SK-N-SH treated with all-trans-retinoic acid at 6 μM for 48 hours (cell line): ENCODE results near the gene PRCC.

Source experiments
- ATAC-seq: fragments of 200-7000 bp; cut with Tn5 transposase; 3 replicates; pipeline ENCODE4 v1.9.1; 2020; ENCODE audit warnings: mild to moderate bottlenecking, moderate library complexity
- BACH2 ChIP-seq: fragments of 250-450 bp; sonication (Bioruptor Pico); IDR thresholded peaks from 2 replicates; pipeline ENCODE4 v1.9.0; 2021; ENCODE audit warnings: mild to moderate bottlenecking, borderline replicate concordance
- CSDC2 ChIP-seq: fragments of 250-450 bp; sonication (Bioruptor Pico); IDR thresholded peaks from 2 replicates; pipeline ENCODE4 v1.5.0; 2020; ENCODE audit warnings: mild to moderate bottlenecking, moderate library complexity
- CSRNP3 ChIP-seq: fragments of 250-450 bp; sonication (Bioruptor Pico); IDR thresholded peaks from 2 replicates; pipeline ENCODE4 v1.5.1; 2021; ENCODE audit warnings: mild to moderate bottlenecking, moderate library complexity
- ESRRG ChIP-seq: fragments of 250-450 bp; sonication (Bioruptor Pico); IDR thresholded peaks from 2 replicates; pipeline ENCODE4 v1.6.1; 2021; ENCODE audit warnings: mild to moderate bottlenecking
- GLIS3 ChIP-seq: fragments of 250-450 bp; sonication (Bioruptor Pico); IDR thresholded peaks from 2 replicates; pipeline ENCODE4 v1.5.0; 2020; ENCODE audit warnings: mild to moderate bottlenecking, moderate library complexity
- ISL1 ChIP-seq: fragments of 250-450 bp; sonication (Bioruptor Pico); IDR thresholded peaks from 2 replicates; pipeline ENCODE4 v2.1.2; 2022; ENCODE audit warnings: mild to moderate bottlenecking, moderate library complexity
- PATZ1 ChIP-seq: fragments of 250-450 bp; sonication (Bioruptor Pico); IDR thresholded peaks from 2 replicates; pipeline ENCODE4 v1.8.0; 2020; ENCODE audit warnings: mild to moderate bottlenecking, moderate library complexity, borderline replicate concordance
- RARB ChIP-seq: fragments of 250-450 bp; sonication (Bioruptor Pico); IDR thresholded peaks from 2 replicates; pipeline ENCODE4 v1.8.0; 2021; ENCODE audit warnings: mild to moderate bottlenecking, moderate library complexity
- SNAI2 ChIP-seq: fragments of 250-450 bp; sonication (Bioruptor Pico); IDR thresholded peaks from 2 replicates; pipeline ENCODE4 v1.5.0; 2020; ENCODE audit warnings: mild to moderate bottlenecking, moderate library complexity
- TCF4 ChIP-seq: fragments of 250-450 bp; sonication (Bioruptor Pico); IDR thresholded peaks from 2 replicates; pipeline ENCODE4 v1.8.0; 2021; ENCODE audit warnings: mild to moderate bottlenecking, moderate library complexity, borderline replicate concordance
- TOX ChIP-seq: fragments of 250-450 bp; sonication (Bioruptor Pico); IDR thresholded peaks from 2 replicates; pipeline ENCODE4 v1.8.0; 2021; ENCODE audit warnings: mild to moderate bottlenecking, moderate library complexity, borderline replicate concordance
- TSHZ2 ChIP-seq: fragments of 250-450 bp; sonication (Bioruptor Pico); IDR thresholded peaks from 2 replicates; pipeline ENCODE4 v1.5.0; 2020; ENCODE audit warnings: mild to moderate bottlenecking, moderate library complexity
- ZC3H10 ChIP-seq: fragments of 250-450 bp; sonication (Bioruptor Pico); IDR thresholded peaks from 2 replicates; pipeline ENCODE4 v1.5.1; 2021; ENCODE audit warnings: mild to moderate bottlenecking, moderate library complexity
- ZFP3 ChIP-seq: fragments of 250-450 bp; sonication (Bioruptor Pico); IDR thresholded peaks from 2 replicates; pipeline ENCODE4 v1.5.0; 2020; ENCODE audit warnings: mild to moderate bottlenecking, moderate library complexity
- ZFP30 ChIP-seq: fragments of 450-650 bp; formaldehyde crosslinking; IDR thresholded peaks from 2 replicates; pipeline ENCODE4 v1.5.0; 2022; ENCODE audit warnings: mild to moderate bottlenecking, moderate library complexity
- ZNF565 ChIP-seq: fragments of 450-650 bp; formaldehyde crosslinking; conservative IDR thresholded peaks from 2 replicates; pipeline ENCODE4 v1.5.0; 2020; ENCODE audit warnings: low read depth, mild to moderate bottlenecking, moderate library complexity
- ZNF70 ChIP-seq: fragments of 450-650 bp; formaldehyde crosslinking; IDR thresholded peaks from 2 replicates; pipeline ENCODE4 v1.5.0; 2020; ENCODE audit warnings: mild to moderate bottlenecking, moderate library complexity
- ZNF8 ChIP-seq: fragments of 450-650 bp; formaldehyde crosslinking; IDR thresholded peaks from 2 replicates; pipeline ENCODE4 v1.5.0; 2020; ENCODE audit warnings: mild to moderate bottlenecking, moderate library complexity
- TF ChIP-seq, protein P1 (sequence below): fragments of 250-450 bp; sonication (Bioruptor Pico); IDR thresholded peaks from 2 replicates; pipeline ENCODE4 v1.5.1; 2020; ENCODE audit warnings: low read depth, mild to moderate bottlenecking, moderate library complexity
- TF ChIP-seq, protein P2 (sequence below): fragments of 250-450 bp; sonication (Bioruptor Pico); IDR thresholded peaks from 2 replicates; pipeline ENCODE4 v1.8.0; 2021; ENCODE audit warnings: low read depth, mild to moderate bottlenecking, moderate library complexity, borderline replicate concordance

The PRCC gene

DNA sequence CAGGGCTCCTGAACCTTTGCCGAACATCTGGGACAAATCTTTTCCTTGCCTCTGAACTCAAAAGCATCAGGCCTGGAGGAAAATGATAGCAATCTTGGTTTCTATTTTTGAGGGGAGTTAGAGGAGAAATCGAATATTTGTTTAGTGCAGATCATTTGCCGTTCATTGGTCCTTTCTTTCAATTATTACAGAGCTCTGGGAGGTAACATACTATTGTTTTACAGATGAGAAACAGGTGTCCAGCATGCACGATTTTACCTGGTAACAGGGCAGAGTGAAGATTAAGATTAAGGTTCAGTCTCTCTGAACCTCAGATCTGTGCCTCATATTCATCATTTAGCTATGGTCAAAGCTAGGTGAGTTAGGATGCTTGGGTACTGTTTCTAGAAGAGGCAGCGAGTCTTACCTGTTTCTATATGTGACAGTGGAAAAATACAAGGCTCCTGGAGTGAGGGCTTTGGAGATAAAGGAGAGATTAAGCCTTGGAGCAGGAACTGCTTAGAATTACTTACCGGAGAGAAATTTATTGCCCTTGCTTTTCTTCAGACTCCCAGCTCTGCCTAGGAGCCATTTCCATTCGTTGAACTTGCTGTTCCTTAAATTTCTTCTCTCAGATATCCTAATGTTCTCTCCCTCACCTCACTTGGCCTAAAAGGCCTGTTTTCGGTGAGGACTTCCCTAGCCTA is 1.4 kb downstream of the PRCC start (continued):
- TF ChIP-seq CSRNP3: no peak

DNA sequence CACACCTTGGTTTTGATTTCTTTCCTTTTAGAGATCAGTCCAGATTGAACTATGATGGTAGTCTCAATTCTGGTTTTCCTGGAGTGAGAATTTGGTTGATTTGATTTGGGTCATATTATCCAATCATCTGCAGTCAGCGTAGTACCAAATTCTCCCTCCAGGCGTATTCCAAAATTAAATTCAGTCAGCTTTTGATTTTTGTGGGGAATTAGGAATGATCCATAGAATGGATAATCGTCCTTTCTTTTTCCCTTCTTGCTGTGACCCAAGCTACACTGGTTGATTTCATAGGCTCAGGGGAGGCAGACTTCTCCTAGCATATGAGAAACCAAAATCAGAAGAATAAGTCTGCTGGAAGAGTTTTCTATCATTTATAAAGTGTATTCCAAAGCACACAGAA is 4.9 kb downstream of the PRCC start:
- ATAC-seq: no peak
- no peak for TF ChIP-seq ZNF565 (CRISPR knock-in tag)
- TF ChIP-seq ZNF70 (CRISPR knock-in tag): 0 out of 2 replicates have a peak, but pooled peaks have one; percentile 38
- TF ChIP-seq, all 23 proteins: peak for 1

- ATAC-seq: peak; percentile 27; the same call in 2 of the 3 replicates
- TF ChIP-seq ZFP3 (CRISPR knock-in tag) (no peak), GLIS3 (CRISPR knock-in tag) (0 out of 2 replicates have a peak, but pooled peaks have one; percentile 12), TCF4 (CRISPR knock-in tag) (peak; percentile 80), TSHZ2 (CRISPR knock-in tag) (peak; percentile 93)
Observed at GRCh38 chr1:156772728-156773497, 5.6 kb downstream of the PRCC start.

- peak; percentile 17; the same call in 1 of the 3 replicates for ATAC-seq
- TF ChIP-seq ZFP30 (CRISPR knock-in tag) (no peak), RARB (CRISPR knock-in tag) (no peak), PATZ1 (CRISPR knock-in tag) (no peak), CSRNP3 (no peak), SNAI2 (CRISPR knock-in tag) (no peak), ZNF8 (CRISPR knock-in tag) (no peak), ZNF70 (CRISPR knock-in tag) (no peak), ISL1 (CRISPR knock-in tag) (no peak), ESRRG (CRISPR knock-in tag) (no peak), ZNF565 (CRISPR knock-in tag) (no peak), TOX (CRISPR knock-in tag) (no peak), TCF4 (CRISPR knock-in tag) (no peak), ZFP3 (CRISPR knock-in tag) (no peak), BACH2 (CRISPR knock-in tag) (no peak), GLIS3 (CRISPR knock-in tag) (no peak), CSDC2 (no peak), ZC3H10 (no peak)
- TF ChIP-seq, protein P1, sequence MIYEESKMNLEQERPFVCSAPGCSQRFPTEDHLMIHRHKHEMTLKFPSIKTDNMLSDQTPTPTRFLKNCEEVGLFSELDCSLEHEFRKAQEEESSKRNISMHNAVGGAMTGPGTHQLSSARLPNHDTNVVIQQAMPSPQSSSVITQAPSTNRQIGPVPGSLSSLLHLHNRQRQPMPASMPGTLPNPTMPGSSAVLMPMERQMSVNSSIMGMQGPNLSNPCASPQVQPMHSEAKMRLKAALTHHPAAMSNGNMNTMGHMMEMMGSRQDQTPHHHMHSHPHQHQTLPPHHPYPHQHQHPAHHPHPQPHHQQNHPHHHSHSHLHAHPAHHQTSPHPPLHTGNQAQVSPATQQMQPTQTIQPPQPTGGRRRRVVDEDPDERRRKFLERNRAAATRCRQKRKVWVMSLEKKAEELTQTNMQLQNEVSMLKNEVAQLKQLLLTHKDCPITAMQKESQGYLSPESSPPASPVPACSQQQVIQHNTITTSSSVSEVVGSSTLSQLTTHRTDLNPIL: no peak
- TF ChIP-seq, protein P2, sequence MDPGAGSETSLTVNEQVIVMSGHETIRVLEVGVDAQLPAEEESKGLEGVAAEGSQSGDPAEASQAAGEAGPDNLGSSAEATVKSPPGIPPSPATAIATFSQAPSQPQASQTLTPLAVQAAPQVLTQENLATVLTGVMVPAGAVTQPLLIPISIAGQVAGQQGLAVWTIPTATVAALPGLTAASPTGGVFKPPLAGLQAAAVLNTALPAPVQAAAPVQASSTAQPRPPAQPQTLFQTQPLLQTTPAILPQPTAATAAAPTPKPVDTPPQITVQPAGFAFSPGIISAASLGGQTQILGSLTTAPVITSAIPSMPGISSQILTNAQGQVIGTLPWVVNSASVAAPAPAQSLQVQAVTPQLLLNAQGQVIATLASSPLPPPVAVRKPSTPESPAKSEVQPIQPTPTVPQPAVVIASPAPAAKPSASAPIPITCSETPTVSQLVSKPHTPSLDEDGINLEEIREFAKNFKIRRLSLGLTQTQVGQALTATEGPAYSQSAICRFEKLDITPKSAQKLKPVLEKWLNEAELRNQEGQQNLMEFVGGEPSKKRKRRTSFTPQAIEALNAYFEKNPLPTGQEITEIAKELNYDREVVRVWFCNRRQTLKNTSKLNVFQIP (CRISPR knock-in tag): no peak
Observed at GRCh38 chr1:156773607-156774006, 6.3 kb downstream of the PRCC start.
